Smooth muscle cell (in vitro differentiated cells): ENCODE results near the gene RHEX. TPM values are rescaled to one million over a fixed set of nuclear protein-coding genes. Genes with fewer than 3 reads are reported as not detected.

Source experiments
- DNase-seq: peaks from one replicate; lab custom pipeline; 2025; ENCODE audit not compliant: unreplicated experiment; lab: John Stamatoyannopoulos, UW
- H2AFZ ChIP-seq: fragments of 200-600 bp; sonication (generic); 2 replicates; pipeline ENCODE4 v1.6.0; 2016; ENCODE audit warnings: antibody characterized with exemption, low read depth, mild to moderate bottlenecking
- H3F3A ChIP-seq: fragments of 200-600 bp; sonication (generic); 2 replicates; pipeline ENCODE4 v1.6.0; 2017; ENCODE audit warnings: antibody characterized with exemption, low read depth
- H3K27ac ChIP-seq: fragments of 200-600 bp; sonication (generic); 2 replicates; pipeline ENCODE4 v1.5.1; 2016; ENCODE audit warnings: low read depth, mild to moderate bottlenecking
- H3K27me3 ChIP-seq: fragments of 200-600 bp; sonication (generic); 2 replicates; pipeline ENCODE4 v1.6.1; 2016; ENCODE audit warnings: low read depth, mild to moderate bottlenecking
- H3K36me3 ChIP-seq: fragments of 200-600 bp; sonication (generic); 2 replicates; pipeline ENCODE4 v1.5.1; 2016; ENCODE audit warnings: low read depth
- H3K4me1 ChIP-seq: fragments of 200-600 bp; sonication (generic); 2 replicates; pipeline ENCODE4 v1.5.1; 2016; ENCODE audit warnings: low read depth
- H3K4me2 ChIP-seq: fragments of 200-600 bp; sonication (generic); 2 replicates; pipeline ENCODE4 v1.6.0; 2016; ENCODE audit warnings: mild to moderate bottlenecking
- H3K4me3 ChIP-seq: fragments of 200-600 bp; sonication (generic); 2 replicates; pipeline ENCODE4 v1.5.1; 2016; ENCODE audit warnings: mild to moderate bottlenecking
- H3K79me2 ChIP-seq: fragments of 200-600 bp; sonication (generic); 2 replicates; pipeline ENCODE4 v1.6.0; 2016; ENCODE audit warnings: low read depth, mild to moderate bottlenecking
- H3K9ac ChIP-seq: fragments of 200-600 bp; sonication (generic); 2 replicates; pipeline ENCODE4 v1.6.0; 2016; ENCODE audit warnings: low read depth
- H3K9me3 ChIP-seq: fragments of 200-600 bp; sonication (generic); replicated peaks from 2 replicates; pipeline ENCODE4 v1.5.1; 2016; ENCODE audit warnings: low read depth
- H4K20me1 ChIP-seq: fragments of 200-600 bp; sonication (generic); 2 replicates; pipeline ENCODE4 v1.6.0; 2016; ENCODE audit warnings: low read depth
- CTCF ChIP-seq: fragments of 200-600 bp; sonication (generic); IDR thresholded peaks from 2 replicates; pipeline ENCODE4 v1.5.1; 2017; ENCODE audit warnings: borderline replicate concordance, mild to moderate bottlenecking, antibody characterized with exemption; ENCODE audit not compliant: insufficient read depth, poor library complexity, severe bottlenecking
- WGBS: methylation state at CpG from one replicate; pipeline ENCODE4 v1.1.7; 2016; ENCODE audit warnings: low lambda C conversion rate; 5-methylcytosine and 5-hydroxymethylcytosine counted together
- polyA plus RNA-seq: library from polyadenylated mRNA; unstranded; fragments of >200 nt; fragmentation: Nextera tagmentation; extraction: Ambion mirVana; gene quantifications from 2 replicates; pipeline ENCODE4 v1.2.1, GENCODE V29; 2016
- total RNA-seq: library from RNA; depleted of rRNA; stranded (reverse); fragments of >200 nt; gene quantifications from 2 replicates; pipeline ENCODE4 v1.2.3, GENCODE V29; 2014

The RHEX gene
- total and polyA plus RNA-seq, 2 experiments from 2014 or later = not detected

- H2AFZ ChIP-seq = no peak overlapping the region
- H3K79me2 ChIP-seq = no peaks in the 10 kb centered on the region
- no peaks in the 10 kb centered on the region for H3K9me3 ChIP-seq
- WGBS = 35% methylated on average over 9 of the region's 9 CpGs
- no peaks in the 10 kb centered on the region for H3F3A ChIP-seq
- no peak for DNase-seq
- H3K4me3 ChIP-seq = no peak overlapping the region
- H3K4me1 ChIP-seq = peaks cover 10% of the 10 kb centered on the region
- H3K27ac ChIP-seq = peak overlapping the region; percentile 68
- no peaks in the 10 kb centered on the region for H4K20me1 ChIP-seq
- no peaks in the 10 kb centered on the region for H3K36me3 ChIP-seq
- H3K9ac ChIP-seq = no peak overlapping the region
- TF ChIP-seq CTCF = no peak
- H3K27me3 ChIP-seq = no peaks in the 10 kb centered on the region
- H3K4me2 ChIP-seq = peak overlapping the region; percentile 82
These were observed 15.4 kb upstream of the RHEX start for GRCh38 chr1:206037581-206037980.

- no peak overlapping the region for H3K27ac ChIP-seq
- DNase-seq = no peak
- H3K79me2 ChIP-seq = no peaks in the 10 kb centered on the region
- H3K4me2 ChIP-seq = no peak overlapping the region
- H3K9ac ChIP-seq = no peak overlapping the region
- no peaks in the 10 kb centered on the region for H3K9me3 ChIP-seq
- no peak overlapping the region for H2AFZ ChIP-seq
- no peaks in the 10 kb centered on the region for H3F3A ChIP-seq
- H3K4me1 ChIP-seq = peaks cover 10% of the 10 kb centered on the region
- H3K27me3 ChIP-seq = no peaks in the 10 kb centered on the region
- no peak for TF ChIP-seq CTCF
- 61% methylated on average over 7 of the region's 7 CpGs for WGBS
- no peaks in the 10 kb centered on the region for H3K36me3 ChIP-seq
- no peak overlapping the region for H3K4me3 ChIP-seq
- H4K20me1 ChIP-seq = no peaks in the 10 kb centered on the region
These were observed 13.7 kb upstream of the RHEX start for GRCh38 chr1:206039046-206039973.

DNA sequence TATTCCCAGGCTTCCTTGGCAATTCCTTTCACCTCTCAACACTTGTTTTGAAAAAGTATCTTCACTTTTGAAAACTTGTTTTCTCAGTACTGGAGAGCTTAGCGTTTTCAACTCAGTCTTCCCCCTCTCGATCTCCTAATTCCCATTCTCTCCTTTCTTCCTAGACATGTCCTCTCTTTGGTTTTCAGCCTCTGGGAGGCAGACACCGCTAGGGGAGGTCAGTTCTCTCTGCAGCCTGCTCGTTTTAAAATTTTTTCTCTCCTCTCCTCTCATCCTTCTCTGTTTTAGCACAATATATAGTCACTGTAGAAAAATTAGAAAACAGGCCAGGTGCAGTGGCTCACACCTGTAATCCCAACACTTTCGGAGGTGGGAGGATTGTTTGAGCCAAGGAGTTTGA, 12.6 kb upstream of the RHEX start:
- 74% methylated on average over 5 of the region's 5 CpGs for WGBS
- TF ChIP-seq CTCF = no peak

GRCh38 chr1:206041640-206042039, 11.3 kb upstream of the RHEX start:
- Histone ChIP-seq H3K27me3 (no peaks in the 10 kb centered on the region), H3K79me2 (no peaks in the 10 kb centered on the region), H3K4me3 (no peak overlapping the region), H3K4me2 (no peak overlapping the region), H3K36me3 (no peaks in the 10 kb centered on the region), H4K20me1 (no peaks in the 10 kb centered on the region), H3K27ac (no peak overlapping the region), H3K9ac (no peak overlapping the region), H3K4me1 (peaks cover 10% of the 10 kb centered on the region), H3F3A (no peaks in the 10 kb centered on the region), H3K9me3 (no peaks in the 10 kb centered on the region), H2AFZ (no peak overlapping the region)
- no peak for TF ChIP-seq CTCF
- DNase-seq = no peak
- 67% methylated on average over 7 of the region's 7 CpGs for WGBS

More for the DNA sequence above, 12.6 kb upstream of the RHEX start:
- no peak overlapping the region for H3K4me2 ChIP-seq
- no peaks in the 10 kb centered on the region for H4K20me1 ChIP-seq
- H3K27me3 ChIP-seq = no peaks in the 10 kb centered on the region
- no peaks in the 10 kb centered on the region for H3K36me3 ChIP-seq
- H3K9me3 ChIP-seq = no peaks in the 10 kb centered on the region
- no peaks in the 10 kb centered on the region for H3K79me2 ChIP-seq
- H3K4me1 ChIP-seq = peaks cover 10% of the 10 kb centered on the region
- no peak overlapping the region for H3K4me3 ChIP-seq
- H3F3A ChIP-seq = no peaks in the 10 kb centered on the region
- H3K27ac ChIP-seq = no peak overlapping the region
- H2AFZ ChIP-seq = no peak overlapping the region
- no peak for DNase-seq
- H3K9ac ChIP-seq = no peak overlapping the region
